Stimulated activated CD4-positive, alpha-beta T cell treated with anti-CD3 and anti-CD28 coated beads, Interleukin-2, amount 100 ng/mL, for 48 hours (primary cell): ENCODE results near the gene PCDHAC2.

ENCODE experiments used
- DNase-seq, 2 donors: peaks; one replicate each; pipeline ENCODE4 v3.0.0-alpha.2; 2020

The PCDHAC2 gene

GRCh38 chr5:140988100-140988499 lies 21.8 kb downstream of the PCDHAC2 start:
- DNase-seq: no peak

GRCh38 chr5:140988608-140989007 lies 22.3 kb downstream of the PCDHAC2 start:
- no peak for DNase-seq

GRCh38 chr5:140989254-140990020 lies 23.2 kb downstream of the PCDHAC2 start:
- no peak for DNase-seq

DNA sequence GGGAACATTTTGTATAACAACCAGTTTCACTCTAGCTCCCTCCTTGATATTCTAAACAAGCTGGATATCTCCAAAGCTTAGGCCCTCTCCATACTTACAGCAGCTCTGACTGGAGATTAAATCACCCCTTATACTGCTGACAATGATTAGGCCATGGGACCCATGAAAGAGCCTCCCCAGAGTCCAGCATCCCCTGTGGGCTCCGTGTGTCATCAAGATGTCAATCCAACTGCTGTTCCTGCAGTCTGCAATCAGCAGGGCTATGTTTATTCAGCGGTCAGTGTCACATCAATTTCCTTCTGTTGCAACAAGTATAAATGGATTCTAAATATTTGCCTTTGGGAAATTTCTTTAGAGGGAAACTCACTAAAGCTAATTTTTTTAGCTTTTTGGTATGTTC lies 26.6 kb downstream of the PCDHAC2 start:
- no peak for DNase-seq

DNA sequence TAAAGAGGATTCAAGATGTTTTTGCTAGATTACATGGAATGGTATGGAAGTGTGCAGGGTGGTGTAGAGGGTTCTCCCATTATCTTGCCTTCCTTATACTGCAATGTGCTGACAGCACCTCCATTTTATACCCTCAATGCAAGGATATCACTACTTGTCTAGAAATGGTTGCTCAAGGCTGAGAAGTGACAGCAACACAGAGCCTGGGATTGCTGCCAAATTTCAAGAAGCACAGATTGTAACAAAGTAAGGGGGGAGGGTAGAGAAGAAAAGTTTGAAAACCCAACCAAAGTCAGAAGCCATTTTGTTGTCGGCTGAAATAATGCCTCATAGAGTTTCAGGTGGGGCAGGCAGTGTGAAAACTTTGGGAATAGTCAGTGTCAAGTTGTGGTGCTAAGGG lies 29.8 kb downstream of the PCDHAC2 start:
- DNase-seq: no peak

GRCh38 chr5:140998921-140999410 lies 32.7 kb downstream of the PCDHAC2 start:
- no peak for DNase-seq

DNA sequence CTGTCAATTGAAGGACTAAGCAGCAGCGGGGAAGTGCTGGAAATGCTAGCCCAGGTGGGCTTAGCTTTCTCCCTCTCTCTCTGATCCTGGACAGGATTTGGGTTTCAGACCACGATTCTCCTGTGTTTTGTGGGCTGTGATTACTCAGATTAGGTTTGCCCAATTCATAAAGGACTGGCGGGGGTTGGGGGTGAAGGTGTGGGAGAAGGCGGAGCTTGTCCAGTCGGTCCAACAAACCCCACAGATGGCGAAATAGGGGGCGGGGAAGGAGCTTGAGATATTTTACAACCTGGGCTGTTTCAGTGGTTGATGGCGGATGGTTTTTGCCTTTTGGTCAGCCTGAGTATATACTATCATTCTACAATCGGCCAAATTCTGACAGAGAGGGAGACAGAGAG lies 35.2 kb downstream of the PCDHAC2 start:
- no peak for DNase-seq

DNA sequence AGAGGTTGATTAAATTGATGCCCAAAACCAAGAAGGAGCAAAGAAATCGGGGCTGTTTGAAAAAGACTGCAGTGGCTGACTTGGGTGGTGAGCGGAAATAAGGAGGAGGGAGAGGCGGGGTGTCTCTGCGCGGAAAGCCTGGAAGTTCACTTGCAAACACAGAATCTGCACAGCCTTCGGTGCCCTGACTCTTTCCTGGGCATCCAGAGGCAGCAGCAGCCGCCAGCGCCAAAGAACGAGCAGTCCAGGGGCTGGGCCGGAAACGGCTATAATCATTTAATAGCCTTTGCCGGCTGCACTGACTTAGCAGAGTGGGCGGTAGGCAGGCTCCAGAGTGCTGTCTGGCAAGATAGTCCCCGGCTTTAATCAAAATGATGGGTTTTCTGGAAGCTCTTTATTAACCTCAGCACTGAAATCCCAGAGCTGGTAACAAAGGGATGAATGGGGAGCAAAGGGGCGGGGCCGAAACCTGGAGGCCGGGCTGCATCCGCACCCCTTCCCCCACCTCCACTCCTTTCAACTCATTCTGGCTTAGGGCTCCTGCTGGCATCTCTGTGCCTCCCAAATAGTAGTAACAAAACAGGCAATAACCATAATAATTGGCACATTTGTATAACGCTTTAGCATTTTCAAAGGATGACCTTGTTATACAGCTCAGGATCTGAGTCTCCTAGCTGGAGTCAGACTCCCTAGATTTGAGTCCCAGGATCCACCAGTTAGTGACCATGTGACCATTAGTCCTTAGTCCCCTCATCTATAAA lies 35.7 kb downstream of the PCDHAC2 start:
- no peak for DNase-seq

- no peak for DNase-seq
Measured at GRCh38 chr5:141002605-141002965, 36.3 kb downstream of the PCDHAC2 start.

DNA sequence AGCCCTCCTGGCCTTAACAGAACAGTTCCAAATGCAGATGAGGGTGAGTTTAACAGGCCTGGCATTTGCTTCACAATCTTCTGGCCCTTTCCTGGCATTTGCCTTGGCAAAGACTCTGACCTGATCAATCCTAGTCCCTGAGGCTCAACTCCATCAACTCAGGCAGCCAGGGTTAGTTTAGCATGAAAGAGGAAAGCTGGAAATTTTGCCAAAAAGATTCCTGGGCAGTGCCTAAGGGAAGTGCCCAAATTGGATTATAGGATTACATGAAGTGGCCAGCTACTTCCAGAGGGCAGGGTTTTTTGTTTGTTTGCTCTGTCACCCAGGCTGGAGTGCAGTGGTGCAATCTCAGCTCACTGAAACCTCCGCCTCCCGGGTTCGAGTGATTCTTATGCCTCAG lies 36.8 kb downstream of the PCDHAC2 start:
- DNase-seq: no peak

GRCh38 chr5:141003791-141004611 lies 37.7 kb downstream of the PCDHAC2 start:
- no peak for DNase-seq

GRCh38 chr5:141007791-141008190 lies 41.5 kb downstream of the PCDHAC2 start:
- DNase-seq: no peak

GRCh38 chr5:141010047-141010793 lies 43.9 kb downstream of the PCDHAC2 start:
- no peak for DNase-seq

DNA sequence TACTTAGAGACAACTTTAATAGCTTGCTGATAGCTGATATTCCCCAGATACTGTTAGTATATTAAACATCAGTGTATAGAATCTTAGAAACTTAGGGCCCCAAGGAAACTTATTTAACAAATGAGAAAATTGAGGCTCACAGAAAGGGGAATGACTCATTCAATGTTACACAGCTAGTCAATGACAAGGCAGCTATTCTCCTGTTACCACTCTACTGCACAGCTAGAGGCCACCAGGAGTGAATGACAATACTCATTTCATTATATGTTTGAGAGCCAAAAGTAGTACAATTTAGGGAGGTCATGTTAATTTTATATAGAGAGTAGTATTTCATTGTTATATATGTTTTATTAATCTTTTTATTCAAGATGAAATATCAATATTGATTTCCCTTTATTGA lies 51.7 kb downstream of the PCDHAC2 start:
- DNase-seq: no peak
